ENCODE measurements around the gene SRPK1. TPM values are rescaled to one million over a fixed set of nuclear protein-coding genes. Genes with fewer than 3 reads are reported as not detected.

The SRPK1 gene
- total RNA-seq, 1 donor, result 61.7 TPM

DNA sequence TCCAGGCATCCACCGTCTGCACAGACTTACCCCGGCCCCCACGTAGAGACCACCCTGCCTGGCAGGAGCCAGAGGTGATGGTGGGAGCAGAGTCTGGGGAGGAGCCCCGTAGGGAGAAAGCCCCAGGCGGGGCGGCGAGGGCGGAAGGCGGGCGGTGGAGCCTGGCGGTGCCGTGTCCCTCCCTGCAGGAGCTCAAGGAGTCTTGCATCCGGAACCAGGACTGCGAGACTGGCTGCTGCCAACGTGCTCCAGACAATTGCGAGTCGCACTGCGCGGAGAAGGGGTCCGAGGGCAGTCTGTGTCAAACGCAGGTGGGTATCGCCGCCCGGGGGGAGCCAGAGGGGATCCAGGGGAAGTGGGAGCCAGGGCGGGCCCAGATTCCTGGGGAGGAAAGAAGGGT lies 134.1 kb downstream of the SRPK1 start:
- no peak overlapping the region for H3K4me3 ChIP-seq (ENCODE audit: low read depth, low read length)
- no peak for DNase-seq (ENCODE audit: low read depth)
- TF ChIP-seq, protein P1, sequence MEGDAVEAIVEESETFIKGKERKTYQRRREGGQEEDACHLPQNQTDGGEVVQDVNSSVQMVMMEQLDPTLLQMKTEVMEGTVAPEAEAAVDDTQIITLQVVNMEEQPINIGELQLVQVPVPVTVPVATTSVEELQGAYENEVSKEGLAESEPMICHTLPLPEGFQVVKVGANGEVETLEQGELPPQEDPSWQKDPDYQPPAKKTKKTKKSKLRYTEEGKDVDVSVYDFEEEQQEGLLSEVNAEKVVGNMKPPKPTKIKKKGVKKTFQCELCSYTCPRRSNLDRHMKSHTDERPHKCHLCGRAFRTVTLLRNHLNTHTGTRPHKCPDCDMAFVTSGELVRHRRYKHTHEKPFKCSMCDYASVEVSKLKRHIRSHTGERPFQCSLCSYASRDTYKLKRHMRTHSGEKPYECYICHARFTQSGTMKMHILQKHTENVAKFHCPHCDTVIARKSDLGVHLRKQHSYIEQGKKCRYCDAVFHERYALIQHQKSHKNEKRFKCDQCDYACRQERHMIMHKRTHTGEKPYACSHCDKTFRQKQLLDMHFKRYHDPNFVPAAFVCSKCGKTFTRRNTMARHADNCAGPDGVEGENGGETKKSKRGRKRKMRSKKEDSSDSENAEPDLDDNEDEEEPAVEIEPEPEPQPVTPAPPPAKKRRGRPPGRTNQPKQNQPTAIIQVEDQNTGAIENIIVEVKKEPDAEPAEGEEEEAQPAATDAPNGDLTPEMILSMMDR (IDR thresholded peaks at IDR 0.05; ENCODE audit: insufficient read depth, low read depth, low read length), result no peak

DNA sequence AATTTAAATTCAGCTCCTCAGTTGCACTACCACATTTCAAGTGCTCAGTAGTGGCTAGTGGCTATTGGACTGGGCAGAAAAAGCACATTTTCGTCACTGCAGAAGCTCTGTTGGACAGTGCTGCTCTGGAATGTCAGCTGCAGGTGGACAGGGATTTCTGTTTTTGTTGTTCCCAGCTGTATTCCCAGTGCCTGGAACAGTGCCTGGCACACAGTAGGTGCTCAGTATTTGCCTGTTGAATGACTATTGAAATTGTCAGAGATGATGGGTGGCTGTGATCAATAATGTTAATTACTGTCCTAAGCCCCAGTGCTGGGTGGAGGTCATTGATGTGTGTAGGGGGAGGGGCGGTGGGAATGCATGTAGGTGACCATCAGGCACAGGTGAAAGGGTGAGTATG lies 134.6 kb downstream of the SRPK1 start:
- no peak for DNase-seq (ENCODE audit: low read depth)
- H3K4me3 ChIP-seq (ENCODE audit: low read depth, low read length), result no peak overlapping the region
- TF ChIP-seq, protein P1 (IDR thresholded peaks at IDR 0.05; ENCODE audit: insufficient read depth, low read depth, low read length), result no peak

DNA sequence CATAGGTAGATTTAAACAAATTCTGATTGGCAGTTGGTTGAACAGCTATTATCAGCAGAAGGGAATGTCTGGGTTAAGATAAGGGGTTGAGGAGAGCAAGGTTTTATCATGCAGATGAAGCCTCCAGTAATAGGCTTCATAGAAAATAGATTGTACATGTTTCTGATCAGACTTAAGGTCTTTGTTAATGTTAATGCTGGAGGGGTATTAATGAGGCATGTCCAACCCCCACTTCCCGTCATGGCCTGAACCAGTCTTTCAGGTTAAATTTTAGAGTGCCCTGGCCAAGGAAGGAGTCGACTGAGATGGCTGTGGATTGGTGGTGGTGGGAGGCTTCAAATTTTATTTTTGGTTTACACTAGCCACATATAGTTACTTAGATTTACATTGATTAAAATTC lies 136.7 kb downstream of the SRPK1 start:
- no peak for DNase-seq (ENCODE audit: low read depth)
- TF ChIP-seq, protein P1 (IDR thresholded peaks at IDR 0.05; ENCODE audit: insufficient read depth, low read depth, low read length), result no peak
- H3K4me3 ChIP-seq (ENCODE audit: low read depth, low read length), result no peak overlapping the region

Other genes with a start within 250 kb of the SRPK1 start
- 1.3 and 3.2 TPM in 2 replicates for gene FKBP5, start 232.2 kb downstream of the SRPK1 start, total RNA-seq
- 0.43 TPM in 1 of 2 replicates, not detected in the other for gene ARMC12, start 184.1 kb downstream of the SRPK1 start, total RNA-seq
- not detected in 2 replicates for gene CLPSL2, start 144.5 kb downstream of the SRPK1 start, total RNA-seq
- not detected in 2 replicates for gene CLPSL1, start 140.1 kb downstream of the SRPK1 start, total RNA-seq
- not detected in 2 replicates for gene CLPS, start 123.8 kb downstream of the SRPK1 start, total RNA-seq
- not detected in 2 replicates for gene LHFPL5, start 115.7 kb downstream of the SRPK1 start, total RNA-seq
- gene SLC26A8, start 103.5 kb upstream of the SRPK1 start, total RNA-seq, result not detected in 2 replicates
- gene MAPK14, start 106.7 kb upstream of the SRPK1 start, total RNA-seq, result 51.9 and 86.8 TPM in 2 replicates
- 8.1 and 10.8 TPM in 2 replicates for gene MAPK13, start 209.4 kb upstream of the SRPK1 start, total RNA-seq

All from fibroblast of villous mesenchyme (primary cell).